Measurements from ENCODE around the gene CR1L.
"Not testable (repeated sequence)": the region's sequence is repeated elsewhere in the genome, so short reads cannot be mapped to it uniquely, and the experiment has no call there.

The CR1L gene

GRCh38 chr1:207753611-207754010, 108.7 kb downstream of the CR1L start:
- peak overlapping the region; percentile 99 for H3K4me3 Mint-ChIP-seq
- H3K36me3 Mint-ChIP-seq (ENCODE audit: low read depth), result peaks cover 19% of the 10 kb centered on the region

DNA sequence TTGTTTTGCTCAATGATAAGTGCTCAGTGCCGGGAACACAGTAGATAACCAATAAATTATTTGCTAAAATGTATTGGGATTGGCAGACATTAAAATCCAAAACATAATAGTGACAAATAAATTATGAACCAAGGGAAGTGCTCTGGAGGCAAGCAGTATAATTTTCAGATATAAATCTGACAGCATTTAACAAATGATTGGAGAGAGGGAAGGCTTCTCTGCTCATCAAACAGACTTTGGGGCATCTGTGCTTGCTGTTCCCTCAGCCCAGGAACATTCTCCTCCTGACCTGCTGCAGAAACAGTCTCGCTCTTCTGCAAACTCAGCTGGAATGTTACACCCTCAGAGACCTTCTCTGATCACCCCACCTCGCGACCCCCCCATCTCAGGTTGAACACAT, 109.1 kb downstream of the CR1L start:
- H3K36me3 Mint-ChIP-seq (ENCODE audit: low read depth), result peaks cover 21% of the 10 kb centered on the region
- ATAC-seq, result no peak
- H3K27ac Mint-ChIP-seq, result peak overlapping the region; percentile 76
- no peaks in the 10 kb centered on the region for H3K27me3 Mint-ChIP-seq
- DNase-seq, result no peak
- peak overlapping the region; percentile 99 for H3K4me3 Mint-ChIP-seq
- H3K4me1 Mint-ChIP-seq, result peaks cover 62% of the 10 kb centered on the region
- H3K9me3 Mint-ChIP-seq, result no peaks in the 10 kb centered on the region

More at GRCh38 chr1:207753611-207754010, 108.7 kb downstream of the CR1L start:
- H3K27me3 Mint-ChIP-seq, result no peaks in the 10 kb centered on the region
- ATAC-seq (no peak), DNase-seq (no peak)
- peaks cover 66% of the 10 kb centered on the region for H3K4me1 Mint-ChIP-seq
- no peaks in the 10 kb centered on the region for H3K9me3 Mint-ChIP-seq
- H3K27ac Mint-ChIP-seq, result no peak overlapping the region

GRCh38 chr1:207754974-207755700, 110.2 kb downstream of the CR1L start:
- ATAC-seq, result no peak
- Mint-ChIP-seq H3K27ac (no peak overlapping the region), H3K9me3 (no peaks in the 10 kb centered on the region), H3K4me3 (no peak overlapping the region), H3K27me3 (no peaks in the 10 kb centered on the region), H3K4me1 (peaks cover 53% of the 10 kb centered on the region), H3K36me3 (ENCODE audit: low read depth) (peaks cover 28% of the 10 kb centered on the region)
- DNase-seq, result no peak

DNA sequence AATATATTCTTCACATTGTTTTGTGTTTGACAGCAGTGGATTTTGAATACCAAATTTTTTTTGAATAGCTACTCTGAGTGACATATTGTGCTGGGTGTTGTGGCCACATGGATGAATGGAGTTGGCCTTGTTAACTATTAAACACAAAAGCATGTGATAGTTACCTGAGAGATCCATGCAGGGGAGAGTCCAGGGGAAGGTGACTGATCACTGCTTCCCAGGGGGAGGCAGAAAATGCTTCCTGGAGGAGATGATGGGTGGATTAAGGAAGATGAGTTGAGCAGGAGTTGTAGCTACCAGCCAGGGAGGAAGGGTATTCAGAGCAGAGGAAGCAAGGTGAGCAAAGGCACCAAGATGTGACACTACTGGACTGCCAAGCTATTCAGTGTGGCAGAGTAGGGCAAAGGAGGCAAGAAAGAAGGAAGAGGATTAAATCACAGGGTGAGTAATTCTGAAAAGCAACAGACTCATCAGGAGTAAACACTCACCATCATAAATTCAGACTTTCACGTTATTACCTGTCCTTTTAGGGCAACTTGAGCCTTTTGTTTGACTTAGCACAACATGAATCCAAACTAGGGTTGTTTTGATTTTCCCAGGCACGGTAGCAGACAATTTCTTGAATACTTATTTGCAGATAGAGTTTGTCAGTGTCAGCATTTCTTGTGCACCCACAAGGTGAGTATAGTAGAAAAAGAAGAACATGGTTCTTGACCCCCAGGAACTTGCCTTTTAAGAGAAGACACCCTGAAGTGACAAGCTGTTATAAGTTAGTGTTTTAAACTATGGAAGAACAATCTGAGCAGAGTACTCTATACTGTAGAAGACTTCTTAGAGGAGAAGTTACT, 111.1 kb downstream of the CR1L start:
- no peak for ATAC-seq
- Mint-ChIP-seq H3K27ac (peak overlapping the region; percentile 5), H3K9me3 (no peaks in the 10 kb centered on the region), H3K4me3 (peak overlapping the region; percentile 37), H3K4me1 (peaks cover 45% of the 10 kb centered on the region), H3K36me3 (ENCODE audit: low read depth) (peaks cover 34% of the 10 kb centered on the region), H3K27me3 (no peaks in the 10 kb centered on the region)
- DNase-seq, result no peak

DNA sequence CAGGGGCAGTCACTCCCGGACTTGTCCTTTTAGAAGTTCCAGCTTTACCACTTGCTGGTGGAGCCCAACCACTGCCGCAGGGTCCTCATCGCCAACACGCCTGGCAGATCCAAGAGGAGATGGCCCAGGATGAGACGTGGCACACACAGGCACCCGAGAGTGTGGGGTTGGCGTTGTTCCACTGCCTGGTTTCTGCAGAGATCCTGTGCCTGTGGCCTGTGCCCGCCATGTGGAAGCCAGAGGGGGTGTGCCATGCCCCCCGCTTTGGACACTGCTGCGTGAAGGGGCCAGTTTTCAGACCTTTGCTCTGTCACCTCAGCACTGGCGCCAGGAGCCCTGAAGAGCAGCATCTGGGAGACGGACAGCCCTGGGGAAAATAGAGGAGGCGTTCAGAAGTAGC, 117.7 kb downstream of the CR1L start:
- no peak for ATAC-seq
- no peaks in the 10 kb centered on the region for H3K4me1 Mint-ChIP-seq
- no peaks in the 10 kb centered on the region for H3K9me3 Mint-ChIP-seq
- H3K27me3 Mint-ChIP-seq, result no peaks in the 10 kb centered on the region
- H3K27ac Mint-ChIP-seq, result no peak overlapping the region
- peaks cover 74% of the 10 kb centered on the region for H3K36me3 Mint-ChIP-seq (ENCODE audit: low read depth)
- no peak for DNase-seq
- no peak overlapping the region for H3K4me3 Mint-ChIP-seq

GRCh38 chr1:207763091-207763490, 118.2 kb downstream of the CR1L start:
- H3K9me3 Mint-ChIP-seq, result no peaks in the 10 kb centered on the region
- H3K4me1 Mint-ChIP-seq, result no peaks in the 10 kb centered on the region
- peaks cover 70% of the 10 kb centered on the region for H3K36me3 Mint-ChIP-seq (ENCODE audit: low read depth)
- no peak overlapping the region for H3K4me3 Mint-ChIP-seq
- DNase-seq (no peak), ATAC-seq (no peak)
- H3K27ac Mint-ChIP-seq, result no peak overlapping the region
- no peaks in the 10 kb centered on the region for H3K27me3 Mint-ChIP-seq

DNA sequence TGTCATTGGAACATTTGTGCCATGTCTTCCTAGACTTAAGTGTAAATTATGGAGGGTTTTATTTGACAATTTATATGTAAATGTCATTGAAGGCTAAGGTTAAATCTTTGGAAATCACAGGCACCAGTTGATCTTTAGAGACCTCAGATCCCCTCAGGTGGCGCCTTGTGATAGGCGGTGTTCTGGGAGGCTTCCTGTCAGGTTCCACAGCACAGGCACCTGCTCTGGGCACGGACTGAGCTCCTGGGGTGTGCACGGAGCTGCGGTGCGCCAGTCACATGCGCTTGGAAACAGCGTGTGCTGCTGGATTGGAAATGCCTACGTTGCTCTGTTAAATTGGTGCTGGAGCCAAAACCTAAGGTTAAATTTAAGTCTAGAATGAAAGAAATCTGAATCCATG, 119.0 kb downstream of the CR1L start:
- H3K4me3 Mint-ChIP-seq, result no peak overlapping the region

DNA sequence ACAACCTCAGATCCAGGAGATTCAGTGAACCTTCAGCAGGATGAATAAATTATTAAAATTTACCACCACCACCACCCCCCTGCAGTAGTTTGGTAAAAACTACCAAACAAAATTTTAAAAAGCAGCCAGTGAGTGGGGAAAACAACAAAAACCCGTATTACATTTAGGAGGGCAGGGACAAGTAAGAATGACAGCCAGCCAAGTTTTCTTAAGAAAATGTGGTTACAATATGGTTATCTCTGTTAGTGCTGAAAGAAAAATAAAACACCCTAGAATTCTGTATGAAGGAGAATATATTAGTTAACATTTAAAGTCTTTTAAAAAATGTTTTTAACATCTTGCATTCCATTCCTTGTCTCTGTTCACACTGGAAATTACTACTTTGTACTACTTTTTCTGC, 121.6 kb downstream of the CR1L start:
- Mint-ChIP-seq H3K9me3 (no peaks in the 10 kb centered on the region), H3K4me3 (no peak overlapping the region), H3K4me1 (no peaks in the 10 kb centered on the region), H3K27ac (no peak overlapping the region), H3K27me3 (no peaks in the 10 kb centered on the region), H3K36me3 (ENCODE audit: low read depth) (peaks cover 73% of the 10 kb centered on the region)
- ATAC-seq (no peak), DNase-seq (no peak)

More for the DNA sequence above, 119.0 kb downstream of the CR1L start:
- no peaks in the 10 kb centered on the region for H3K9me3 Mint-ChIP-seq
- no peak for DNase-seq
- H3K27me3 Mint-ChIP-seq, result no peaks in the 10 kb centered on the region
- H3K27ac Mint-ChIP-seq, result no peak overlapping the region
- H3K36me3 Mint-ChIP-seq (ENCODE audit: low read depth), result peaks cover 72% of the 10 kb centered on the region
- no peak for ATAC-seq
- no peaks in the 10 kb centered on the region for H3K4me1 Mint-ChIP-seq

- not testable (repeated sequence) for H3K4me1 Mint-ChIP-seq, H3K27ac Mint-ChIP-seq, DNase-seq, H3K4me3 Mint-ChIP-seq, ATAC-seq, H3K27me3 Mint-ChIP-seq, H3K9me3 Mint-ChIP-seq
- H3K36me3 Mint-ChIP-seq (ENCODE audit: low read depth), result peaks cover 75% of the 10 kb centered on the region
These were observed 125.6 kb downstream of the CR1L start for GRCh38 chr1:207770514-207770913.

Data from activated naive CD8-positive, alpha-beta T cell treated with anti-CD3 and anti-CD28 coated beads, Interleukin-2, amount 50 U/mL, for 24 hours (primary cell).